GM15510 (cell line): Measurements from ENCODE around the gene TREH.

ENCODE experiments used
- POLR2A ChIP-seq: IDR thresholded peaks from 3 replicates; pipeline ENCODE4 v1.6.1; 2011; ENCODE audit warnings: borderline replicate concordance; ENCODE audit not compliant: insufficient read length; ENCODE audit errors: extremely low read depth

TREH gene

DNA sequence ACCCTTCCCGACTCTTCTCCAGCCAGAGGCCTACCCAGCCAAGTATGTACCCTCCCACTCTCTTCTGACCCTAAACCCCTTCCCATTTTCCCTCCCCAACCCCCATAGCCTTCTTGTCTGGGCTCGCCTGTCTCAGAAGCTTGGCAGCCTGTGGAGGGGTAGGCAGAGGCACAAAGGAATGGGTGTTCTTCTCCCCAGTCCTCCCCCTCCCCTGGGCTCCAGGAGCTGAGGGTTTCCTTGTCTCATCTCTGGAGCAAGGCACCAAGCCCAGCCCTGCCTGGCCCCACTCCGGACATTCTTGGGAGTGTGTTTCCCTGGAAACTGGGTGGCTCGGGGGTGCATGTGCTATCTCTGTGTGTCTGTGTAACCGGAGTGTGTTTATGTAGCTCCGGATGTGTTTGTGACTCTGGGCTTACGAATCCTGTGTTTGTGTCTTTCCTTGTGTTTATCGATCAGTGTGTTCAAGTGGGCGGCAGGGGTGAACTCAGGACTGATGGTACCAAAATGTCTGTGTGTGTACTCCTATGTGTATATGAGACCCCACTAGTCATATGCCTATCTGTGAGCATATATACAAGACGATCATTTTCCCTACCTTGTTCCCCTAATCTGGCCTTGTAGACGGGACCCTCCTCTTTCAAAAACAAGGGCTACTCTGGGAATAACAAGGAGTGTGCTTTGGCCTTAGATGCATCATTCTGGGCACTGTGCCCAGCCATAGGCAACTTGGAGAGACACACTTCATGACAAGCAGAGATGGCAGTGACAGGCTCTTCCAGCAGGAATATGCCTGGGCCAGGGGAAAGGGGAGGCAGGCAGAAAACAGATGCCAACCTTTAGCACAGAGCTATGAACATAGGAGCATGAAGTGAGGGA is 61.1 kb downstream of the TREH start:
- no peak for TF ChIP-seq POLR2A

DNA sequence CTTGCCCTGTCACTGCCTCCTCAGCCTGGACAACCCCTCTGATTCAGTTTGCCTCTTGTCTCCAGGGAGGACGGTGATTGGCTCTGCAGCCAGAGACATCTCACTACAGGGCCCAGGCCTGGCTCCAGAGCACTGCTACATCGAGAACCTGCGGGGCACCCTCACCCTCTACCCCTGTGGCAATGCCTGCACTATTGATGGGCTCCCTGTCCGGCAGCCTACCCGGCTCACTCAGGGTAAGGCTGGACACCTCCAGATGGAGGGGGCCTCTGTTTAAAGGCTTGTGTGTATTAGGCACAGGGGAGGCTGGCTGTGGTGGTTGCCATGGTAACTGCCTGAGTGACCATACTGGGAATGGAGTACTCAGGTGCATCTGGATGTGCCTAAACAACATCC is 63.5 kb downstream of the TREH start:
- no peak for TF ChIP-seq POLR2A

DNA sequence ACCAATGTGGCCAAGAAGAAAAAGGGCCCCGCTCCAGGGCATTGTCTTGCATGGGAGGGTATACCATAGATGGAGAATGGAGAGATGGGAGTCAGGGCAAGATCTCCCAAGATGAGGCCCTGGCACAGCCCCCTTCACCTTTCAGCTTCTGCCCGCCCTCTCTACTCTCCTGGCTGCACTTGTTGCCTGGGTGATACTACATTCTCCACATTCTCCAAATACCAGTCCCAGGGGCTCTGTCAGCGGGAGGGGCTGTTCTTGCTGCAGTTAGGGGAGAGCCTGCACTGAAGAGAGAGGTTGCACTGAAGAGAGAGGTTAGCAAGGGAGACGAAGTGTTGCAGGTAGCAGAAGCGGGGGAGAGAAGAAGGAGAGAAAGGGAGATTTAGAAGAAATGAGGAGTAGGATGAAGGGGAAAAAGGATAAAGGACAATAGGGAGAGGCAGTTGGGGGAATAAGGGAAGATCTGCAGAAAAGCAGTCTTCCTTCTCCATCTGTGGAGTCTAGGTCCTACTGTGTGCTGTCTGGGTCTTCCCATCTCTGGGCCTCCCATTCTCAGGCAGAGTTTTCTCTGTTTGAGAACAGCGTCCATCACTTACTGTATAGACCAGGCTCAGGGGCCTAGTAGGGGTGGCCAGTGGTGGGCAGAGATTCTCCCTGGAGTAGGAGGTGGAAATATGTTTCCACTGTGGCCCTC is 64.0 kb downstream of the TREH start:
- no peak for TF ChIP-seq POLR2A

DNA sequence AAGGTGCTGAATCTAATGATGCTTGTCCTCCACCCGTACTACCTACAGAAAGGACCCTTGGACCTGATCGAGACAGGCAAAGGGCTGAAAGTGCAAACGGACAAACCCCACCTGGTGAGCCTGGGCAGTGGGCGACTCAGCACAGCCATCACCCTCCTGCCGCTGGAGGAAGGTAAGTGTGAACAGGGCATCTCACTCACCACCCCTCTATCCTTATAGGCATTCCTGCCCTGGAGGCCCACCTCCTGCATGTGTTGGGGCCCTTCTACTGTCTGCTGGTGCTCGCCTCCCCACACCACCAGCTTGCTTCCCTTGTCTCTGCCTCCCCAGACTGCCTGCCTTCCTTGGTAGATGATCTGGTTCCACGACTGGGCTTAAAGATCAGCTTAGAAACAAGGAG is 64.9 kb downstream of the TREH start:
- no peak for TF ChIP-seq POLR2A

DNA sequence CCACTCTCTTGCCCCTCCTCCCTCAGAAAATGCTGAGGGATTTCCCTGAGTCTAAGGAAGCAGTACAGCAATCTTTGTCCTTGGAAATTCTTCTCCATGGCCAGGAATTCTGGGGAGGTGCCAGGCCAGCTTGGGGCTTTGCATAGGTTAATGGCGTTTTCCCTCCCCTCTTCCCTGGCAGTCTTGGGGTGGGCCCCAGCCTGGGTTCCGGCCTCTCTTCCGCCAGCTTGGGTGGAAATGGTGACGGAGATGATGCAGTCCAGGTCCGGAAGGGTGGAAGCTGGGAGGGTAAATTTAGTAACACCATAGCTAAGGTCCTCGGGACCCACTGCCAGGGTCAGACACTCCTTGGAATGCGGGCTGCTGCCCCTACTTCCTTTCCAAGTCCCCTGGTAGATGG is 67.1 kb downstream of the TREH start:
- no peak for TF ChIP-seq POLR2A

DNA sequence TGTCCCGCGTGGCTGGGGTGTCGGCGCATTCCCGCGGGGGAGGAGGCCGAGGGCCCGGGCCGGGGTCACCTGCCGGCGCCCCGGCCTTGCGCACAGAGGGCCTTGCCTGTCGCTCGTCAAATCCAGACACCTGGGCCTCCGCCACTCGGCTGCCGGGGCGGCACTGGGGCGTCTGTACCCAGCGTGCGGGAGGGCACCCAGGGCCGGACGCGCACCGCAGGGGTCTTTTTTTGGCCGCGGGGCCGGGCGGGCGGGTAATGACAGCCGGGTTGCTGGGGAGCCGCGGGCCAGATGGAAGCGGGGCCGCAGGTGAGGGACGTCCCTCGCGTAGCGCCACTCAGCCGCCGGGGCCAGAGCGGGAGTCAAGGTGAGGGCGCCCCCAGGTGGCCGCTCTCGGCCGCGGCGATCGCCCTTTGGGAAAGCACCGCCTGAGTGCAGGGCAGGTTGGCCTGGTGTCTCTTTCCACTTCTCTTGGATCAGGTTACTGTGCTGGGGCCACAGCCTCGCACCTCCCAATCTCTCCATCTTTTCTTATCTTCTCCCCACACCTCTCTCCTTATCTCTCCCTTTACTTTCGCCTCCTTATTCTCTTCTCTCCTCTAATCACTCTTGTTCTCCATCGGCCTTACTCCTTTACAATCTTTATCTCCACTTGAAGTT is 68.5 kb downstream of the TREH start:
- no peak for TF ChIP-seq POLR2A

DNA sequence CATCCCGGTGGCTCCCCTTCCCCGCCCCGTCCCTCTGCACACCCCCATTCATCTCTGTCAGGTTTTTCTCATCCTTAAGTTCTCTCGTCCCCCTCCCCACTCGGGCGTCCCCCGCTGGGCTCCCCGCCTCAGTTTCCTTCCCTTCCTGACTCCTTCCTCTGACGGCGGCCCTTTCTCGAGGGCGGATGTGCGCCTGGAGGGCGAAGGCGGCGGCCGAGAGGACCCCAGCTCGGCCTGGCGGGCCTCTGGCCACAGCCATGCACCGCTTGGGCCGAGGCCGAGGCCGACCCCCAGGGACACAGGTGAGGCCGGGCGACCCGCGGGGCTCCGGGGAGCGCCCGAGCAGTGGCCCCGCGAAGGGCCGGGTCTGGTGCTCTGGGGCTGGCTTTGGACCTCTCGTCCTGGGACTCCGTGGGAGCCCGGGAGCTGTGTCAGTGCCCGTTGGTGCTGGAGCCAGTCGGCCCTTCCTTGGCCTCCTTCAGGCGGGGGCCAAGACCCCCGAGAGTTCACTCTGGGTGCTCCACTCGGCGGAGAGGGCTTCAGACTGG is 69.2 kb downstream of the TREH start:
- no peak for TF ChIP-seq POLR2A

DNA sequence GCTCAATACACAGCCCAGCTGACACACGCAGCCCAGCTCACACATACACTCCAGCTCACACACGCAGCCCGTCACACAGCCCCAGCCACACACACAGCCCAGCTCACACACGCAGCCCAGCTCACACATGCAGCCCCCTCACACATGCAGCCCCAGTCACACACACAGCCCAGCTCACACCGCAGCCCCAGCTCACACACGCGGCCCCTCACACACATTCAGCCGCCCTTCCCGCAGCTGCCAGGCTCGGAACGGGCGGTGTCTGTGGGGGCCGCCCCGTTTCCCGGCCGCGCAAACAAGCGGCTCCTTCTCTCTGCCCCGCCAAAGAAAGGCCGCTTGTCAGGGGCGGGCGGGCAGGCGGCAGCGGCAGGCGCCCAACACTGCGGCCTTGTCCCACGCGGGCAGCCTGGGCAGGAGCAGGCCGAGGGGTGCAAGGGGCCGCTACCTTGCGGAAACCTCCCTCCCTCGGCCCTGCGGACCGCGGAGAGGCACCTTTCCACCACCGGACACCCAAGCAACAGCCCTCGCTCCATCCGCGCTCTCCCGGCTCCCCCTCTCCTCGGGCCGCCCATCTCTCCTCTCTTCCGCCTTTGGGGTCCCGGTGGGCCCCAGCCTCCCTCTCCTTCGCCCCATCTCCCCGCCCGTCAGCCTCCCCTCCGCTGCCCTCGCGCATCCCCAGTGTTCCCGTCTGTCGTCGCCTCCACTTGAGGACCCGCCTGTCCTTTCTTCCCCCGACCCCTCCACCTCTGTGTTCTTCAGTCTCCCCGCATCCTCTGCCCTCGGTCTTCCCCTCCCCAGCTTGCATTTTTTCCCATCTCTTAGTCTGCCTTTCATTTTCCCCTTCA is 69.8 kb downstream of the TREH start:
- TF ChIP-seq POLR2A: no peak

DNA sequence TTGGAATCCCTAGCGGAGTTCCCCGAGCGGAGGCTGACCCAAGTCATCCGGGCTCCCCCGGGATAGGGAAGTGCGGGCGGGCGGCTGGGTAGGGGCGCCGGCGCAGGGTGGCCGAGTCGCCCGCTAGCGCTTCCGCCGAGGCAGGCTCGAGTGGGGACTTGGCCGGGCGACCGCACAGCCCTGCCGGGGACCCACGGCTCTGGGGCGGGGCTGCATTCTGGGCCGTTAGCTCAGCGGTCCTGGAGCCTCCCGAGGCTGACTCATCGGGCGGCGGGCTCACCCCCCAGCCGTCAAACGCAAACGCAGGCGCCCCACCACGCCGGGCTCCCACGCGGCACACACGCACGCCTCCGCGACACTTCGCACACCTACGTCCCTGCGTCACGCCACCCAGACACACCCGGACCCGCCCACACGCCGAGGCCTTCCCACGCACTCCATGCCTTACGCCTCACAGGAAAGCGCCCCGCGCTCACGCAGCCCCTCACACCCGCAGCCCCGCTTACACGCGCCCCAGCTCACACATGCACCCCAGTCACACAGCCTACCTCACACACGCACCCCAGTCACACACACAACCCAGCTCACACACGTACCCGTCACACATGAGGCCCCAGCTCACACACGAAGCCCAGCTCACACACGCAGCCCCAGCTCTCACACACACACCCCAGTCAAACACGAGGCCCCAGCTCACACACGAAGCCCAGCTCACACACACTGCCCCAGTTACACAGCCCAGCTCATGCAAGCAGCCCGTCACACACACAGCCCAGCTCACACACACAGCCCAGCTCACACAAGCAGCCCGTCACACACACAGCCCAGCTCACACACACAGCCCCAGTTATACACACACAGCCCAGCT is 70.9 kb downstream of the TREH start:
- no peak for TF ChIP-seq POLR2A

DNA sequence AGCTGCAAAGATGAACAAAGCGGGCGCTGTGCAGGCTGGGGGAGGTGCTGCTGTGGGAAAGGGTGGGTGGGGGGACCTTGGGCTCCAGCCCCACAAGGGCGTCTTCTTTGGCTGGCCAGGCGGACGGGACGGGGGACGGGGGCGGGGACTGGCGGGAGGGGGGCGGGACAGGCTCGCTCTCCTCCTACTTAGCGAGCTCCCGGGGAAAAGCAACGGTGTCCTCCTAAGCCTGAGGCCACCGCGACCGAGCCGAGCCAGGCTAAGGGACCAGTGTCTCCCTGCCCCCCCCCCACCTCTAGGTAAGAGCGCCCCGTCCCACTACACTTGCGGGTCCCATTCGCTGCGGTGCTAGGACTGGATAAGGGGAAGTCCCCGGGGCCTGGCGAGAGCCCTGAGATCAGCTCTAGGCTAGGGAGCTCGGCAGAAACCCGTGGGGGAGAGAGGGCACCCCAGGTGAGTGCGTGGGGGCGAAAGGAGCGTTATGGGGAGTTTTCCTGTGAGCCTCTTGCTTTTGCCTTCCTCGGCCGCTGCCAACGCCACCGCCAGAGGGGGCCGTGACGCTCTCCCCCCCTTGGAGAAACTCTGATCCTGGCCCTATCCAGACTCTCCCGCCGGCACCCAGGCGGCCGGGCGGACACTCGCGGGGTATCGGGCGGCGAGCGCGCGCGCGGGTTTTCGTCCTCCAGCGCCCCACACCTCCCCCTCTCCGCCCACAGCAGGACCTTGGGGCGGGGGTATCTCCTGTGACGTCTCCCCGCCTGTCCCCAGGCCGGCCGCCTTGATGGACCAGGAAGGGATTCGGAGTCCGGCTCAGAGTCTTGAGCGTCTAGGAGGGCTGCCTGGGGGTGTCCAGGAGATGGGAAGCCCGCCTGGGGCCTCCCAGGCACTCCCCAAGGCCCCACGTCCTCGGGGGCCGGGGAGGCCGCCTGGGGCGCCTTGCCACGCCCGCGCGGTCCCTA is 71.8 kb downstream of the TREH start, which contains the start of gene PHLDB1:
Gene PHLDB1 (plus strand): TSS at position 215 of the 959 bp plus-strand sequence. CDS start 6,222 bp downstream, outside the sequence.
- TF ChIP-seq POLR2A: no peak
